ENCODE measurements around the gene MESP2. TPM values are rescaled to one million over a fixed set of nuclear protein-coding genes. Genes with fewer than 3 reads are reported as not detected.

MESP2 gene
- total and polyA plus RNA-seq, 2 donors from 2014 or later: 0.24 to 0.47 TPM

GRCh38 chr15:89794627-89795241, 18.6 kb downstream of the MESP2 start:
- H3K4me3 ChIP-seq (ENCODE audit: low read length in 3 of 3): no peak overlapping the region
- no peak for FAIRE-seq

DNA sequence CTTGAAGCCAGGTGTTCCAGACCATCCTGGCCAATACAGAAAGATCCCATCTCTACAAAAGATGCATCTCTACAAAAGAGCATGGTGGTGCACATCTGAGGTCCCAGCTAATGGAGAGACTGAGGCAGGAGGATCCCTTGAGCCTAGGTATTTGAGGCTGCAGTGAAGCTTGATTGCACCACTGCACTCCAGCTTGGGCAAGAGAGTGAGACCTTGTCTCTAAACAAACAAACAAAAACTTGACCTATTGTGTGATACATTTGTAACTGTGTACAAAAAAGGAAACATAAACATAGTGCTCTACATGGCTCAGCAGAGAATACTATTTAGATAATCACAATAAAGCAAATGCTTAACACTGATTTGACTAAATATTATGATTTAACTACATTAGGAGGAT, 19.9 kb downstream of the MESP2 start:
- FAIRE-seq: no peak
- no peak overlapping the region for H3K27ac ChIP-seq (ENCODE audit: low read depth in 2 of 2, low read length in 2 of 2)
- intact Hi-C loops (cut with DNase I): no loop called here

More at GRCh38 chr15:89794627-89795241, 18.6 kb downstream of the MESP2 start:
- intact Hi-C loops (cut with DNase I): no loop called here
- no peaks in the 10 kb centered on the region for H3K9me3 ChIP-seq (ENCODE audit: control insufficient read depth in 2 of 3, insufficient read depth in 1 of 3, low read length in 3 of 3)
- TF ChIP-seq CTCF (IDR thresholded peaks at IDR 0.05; ENCODE audit: borderline replicate concordance, extremely low read depth, insufficient read depth): no peak
- peaks cover 0 to 30% (median 0%) of the 10 kb centered on the region in 3 donors for H3K36me3 ChIP-seq (ENCODE audit: control insufficient read depth in 2 of 3, insufficient read depth in 3 of 3, low read length in 3 of 3)
- H3K4me1 ChIP-seq (ENCODE audit: control insufficient read depth in 2 of 3, insufficient read depth in 2 of 3, low read depth in 1 of 3, low read length in 3 of 3): peaks cover 0 to 5% (median 4%) of the 10 kb centered on the region in 3 donors
- no peak overlapping the region for H3K9ac ChIP-seq (ENCODE audit: low read length in 3 of 3)
- H3K27me3 ChIP-seq (ENCODE audit: control insufficient read depth, insufficient read depth, low read length): no peaks in the 10 kb centered on the region
- no peak overlapping the region for H3K27ac ChIP-seq (ENCODE audit: low read depth in 2 of 2, low read length in 2 of 2)
- peak in 3 of 5 donors; percentile 24 to 86 (median 52) for DNase-seq

GRCh38 chr15:89797678-89798201, 21.6 kb downstream of the MESP2 start:
- no peak for TF ChIP-seq CTCF (IDR thresholded peaks at IDR 0.05; ENCODE audit: borderline replicate concordance, extremely low read depth, insufficient read depth)
- FAIRE-seq: no peak

More for the DNA sequence above, 19.9 kb downstream of the MESP2 start:
- H3K4me1 ChIP-seq (ENCODE audit: control insufficient read depth in 2 of 3, insufficient read depth in 2 of 3, low read depth in 1 of 3, low read length in 3 of 3): peaks cover 0 to 10% (median 4%) of the 10 kb centered on the region in 3 donors
- no peaks in the 10 kb centered on the region for H3K9me3 ChIP-seq (ENCODE audit: control insufficient read depth in 2 of 3, insufficient read depth in 1 of 3, low read length in 3 of 3)
- H3K36me3 ChIP-seq (ENCODE audit: control insufficient read depth in 2 of 3, insufficient read depth in 3 of 3, low read length in 3 of 3): peaks cover 0 to 25% (median 3%) of the 10 kb centered on the region in 3 donors
- no peak for DNase-seq
- H3K4me3 ChIP-seq (ENCODE audit: low read length in 3 of 3): no peak overlapping the region
- no peaks in the 10 kb centered on the region for H3K27me3 ChIP-seq (ENCODE audit: control insufficient read depth, insufficient read depth, low read length)
- TF ChIP-seq CTCF (IDR thresholded peaks at IDR 0.05; ENCODE audit: borderline replicate concordance, extremely low read depth, insufficient read depth): no peak
- H3K9ac ChIP-seq (ENCODE audit: low read length in 3 of 3): no peak overlapping the region

More at GRCh38 chr15:89797678-89798201, 21.6 kb downstream of the MESP2 start:
- no peak overlapping the region for H3K9ac ChIP-seq (ENCODE audit: low read length in 3 of 3)
- H3K4me1 ChIP-seq (ENCODE audit: control insufficient read depth in 2 of 3, insufficient read depth in 2 of 3, low read depth in 1 of 3, low read length in 3 of 3): peaks cover 0 to 15% (median 4%) of the 10 kb centered on the region in 3 donors
- H3K4me3 ChIP-seq (ENCODE audit: low read length in 3 of 3): no peak overlapping the region
- no peaks in the 10 kb centered on the region for H3K9me3 ChIP-seq (ENCODE audit: control insufficient read depth in 2 of 3, insufficient read depth in 1 of 3, low read length in 3 of 3)
- H3K27ac ChIP-seq (ENCODE audit: low read depth in 2 of 2, low read length in 2 of 2): no peak overlapping the region
- peaks cover 0 to 17% (median 3%) of the 10 kb centered on the region in 3 donors for H3K36me3 ChIP-seq (ENCODE audit: control insufficient read depth in 2 of 3, insufficient read depth in 3 of 3, low read length in 3 of 3)
- intact Hi-C loops (cut with DNase I): no loop called here
- DNase-seq: peak in 1 of 5 donors; percentile 45
- no peaks in the 10 kb centered on the region for H3K27me3 ChIP-seq (ENCODE audit: control insufficient read depth, insufficient read depth, low read length)
